ENCODE results near the gene PXDC1.
"Not testable (repeated sequence)": the region's sequence is repeated elsewhere in the genome, so short reads cannot be mapped to it uniquely, and the experiment has no call there.

Gene PXDC1

GRCh38 chr6:3762359-3762758 is 10.8 kb upstream of the PXDC1 start:
- DNase-seq (ENCODE audit: low spot score): no peak

GRCh38 chr6:3761989-3762270 is 10.4 kb upstream of the PXDC1 start:
- DNase-seq (ENCODE audit: low spot score): no peak

- DNase-seq (ENCODE audit: low spot score): no peak
Observed at GRCh38 chr6:3759646-3760232, 8.2 kb upstream of the PXDC1 start.

DNA sequence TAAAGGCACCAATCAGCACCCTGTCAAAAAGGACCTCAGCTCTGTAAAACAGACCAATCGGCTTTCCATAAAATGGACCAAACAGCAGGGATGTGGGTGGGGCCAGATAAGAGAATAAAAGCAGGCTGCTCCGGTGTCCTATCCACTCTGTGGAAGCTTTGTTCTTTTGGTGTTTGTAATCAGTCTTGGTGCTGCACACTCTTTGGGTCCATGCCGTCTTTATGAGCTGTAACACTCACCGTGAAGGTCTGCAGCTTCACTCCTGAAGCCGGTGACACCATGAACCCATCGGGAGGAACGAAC is 7.3 kb upstream of the PXDC1 start:
- DNase-seq (ENCODE audit: low spot score): no peak

DNA sequence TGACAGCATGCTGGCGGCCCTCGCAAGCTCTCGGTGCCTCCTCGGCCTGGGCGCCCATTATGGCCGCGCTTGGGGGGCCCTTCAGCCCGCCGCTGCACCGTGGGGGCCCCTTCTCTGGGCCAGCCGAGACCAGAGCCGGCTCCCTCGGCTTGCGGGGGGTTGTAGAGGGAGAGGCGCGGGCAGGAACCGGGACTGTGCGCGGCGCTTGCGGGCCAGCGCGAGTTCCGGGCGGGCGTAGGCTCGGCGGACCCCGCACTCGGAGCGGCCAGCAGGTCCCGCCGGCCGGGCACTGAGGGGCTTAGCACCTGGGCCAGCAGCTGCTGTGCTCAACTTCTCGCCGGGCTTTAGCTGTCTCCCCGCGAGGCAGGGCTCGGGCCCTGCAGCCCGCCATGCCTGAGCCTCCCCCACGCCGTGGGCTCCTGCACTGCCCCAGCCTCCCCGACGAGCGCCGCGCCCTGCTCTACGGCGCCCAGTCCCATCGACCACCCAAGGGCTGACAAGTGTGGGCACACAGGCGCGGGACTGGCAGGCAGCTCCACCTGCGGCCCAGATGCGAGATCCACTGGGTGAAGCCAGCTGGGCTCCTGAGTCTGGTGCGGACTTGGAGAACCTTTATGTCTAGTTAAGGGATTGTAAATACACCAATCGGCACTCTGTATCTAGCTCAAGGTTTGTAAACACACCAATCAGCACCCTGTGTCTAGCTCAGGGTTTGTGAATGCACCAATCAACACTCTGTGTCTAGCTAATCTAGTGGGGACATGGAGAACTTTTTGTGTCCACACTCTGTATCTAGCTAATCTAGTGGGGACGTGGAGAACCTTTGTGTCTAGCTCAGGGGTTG is 6.7 kb upstream of the PXDC1 start:
- not testable (repeated sequence) for DNase-seq (ENCODE audit: low spot score)

DNA sequence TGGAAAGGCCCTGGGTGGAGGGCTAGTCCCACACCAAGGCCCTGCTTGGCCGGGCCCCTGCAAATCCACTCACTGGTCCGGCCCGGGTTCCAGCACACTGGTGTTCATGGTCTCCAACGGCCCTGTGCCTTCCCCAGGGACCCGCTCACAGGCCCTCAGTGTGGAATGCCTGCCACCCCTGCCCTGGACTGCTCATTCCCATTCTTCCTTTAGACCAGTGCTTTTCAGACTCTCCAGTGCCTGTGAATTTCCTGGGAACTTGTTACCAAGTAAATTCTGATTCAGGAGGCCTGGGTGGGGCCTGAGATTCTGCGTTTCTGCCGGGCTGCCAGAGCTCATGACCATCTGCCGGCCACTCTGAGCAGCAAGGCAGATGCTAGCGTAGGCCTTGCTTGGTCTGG is 5.7 kb upstream of the PXDC1 start:
- DNase-seq (ENCODE audit: low spot score): no peak

GRCh38 chr6:3756546-3756945 is 5.0 kb upstream of the PXDC1 start:
- no peak for DNase-seq (ENCODE audit: low spot score)

DNA sequence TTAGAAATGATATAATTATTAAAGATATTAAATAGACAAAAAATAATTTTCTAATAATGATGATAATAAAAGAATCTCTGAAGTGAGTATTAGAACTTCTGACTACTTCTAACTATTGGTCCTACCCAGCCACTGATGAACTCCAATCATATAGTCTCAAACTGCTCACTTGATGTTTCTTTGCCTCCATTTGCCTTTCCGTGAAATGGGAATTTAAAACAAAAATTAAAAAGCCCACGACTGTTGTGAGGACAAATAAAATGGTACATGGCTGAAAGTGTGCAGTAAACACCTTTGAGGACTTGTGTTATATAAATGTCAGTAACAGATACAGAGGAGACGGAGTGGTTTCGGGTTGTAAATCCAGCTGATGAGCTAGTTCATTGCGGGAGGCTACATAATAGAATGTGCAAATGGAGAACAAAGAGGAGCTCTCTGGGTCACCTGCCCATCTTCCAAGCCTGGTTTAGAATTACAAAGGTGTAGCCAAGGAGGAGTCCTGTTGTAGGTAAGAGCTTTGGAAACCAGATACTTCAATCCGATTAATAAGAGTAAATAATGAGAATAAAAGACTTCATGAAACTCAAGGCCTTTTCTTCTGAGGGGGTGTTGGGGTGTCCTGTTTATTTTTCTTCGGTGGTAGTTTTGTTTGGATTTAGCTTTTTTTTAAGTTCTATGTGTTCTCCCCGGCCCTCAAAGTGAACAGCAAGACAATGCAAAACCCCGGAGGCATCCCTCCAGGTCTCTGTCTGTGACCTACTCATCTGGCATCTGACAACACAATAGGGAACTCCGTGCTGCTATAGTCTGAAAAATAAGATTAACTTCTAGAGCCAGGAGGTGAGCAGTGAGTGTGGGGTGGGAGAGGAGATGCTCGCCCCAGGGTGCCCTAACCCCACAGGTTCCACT is 4.4 kb upstream of the PXDC1 start:
- DNase-seq (ENCODE audit: low spot score): no peak

GRCh38 chr6:3754776-3755175 is 3.3 kb upstream of the PXDC1 start:
- DNase-seq (ENCODE audit: low spot score): no peak

GRCh38 chr6:3754032-3754725 is 2.7 kb upstream of the PXDC1 start:
- not testable (repeated sequence) for DNase-seq (ENCODE audit: low spot score)

DNA sequence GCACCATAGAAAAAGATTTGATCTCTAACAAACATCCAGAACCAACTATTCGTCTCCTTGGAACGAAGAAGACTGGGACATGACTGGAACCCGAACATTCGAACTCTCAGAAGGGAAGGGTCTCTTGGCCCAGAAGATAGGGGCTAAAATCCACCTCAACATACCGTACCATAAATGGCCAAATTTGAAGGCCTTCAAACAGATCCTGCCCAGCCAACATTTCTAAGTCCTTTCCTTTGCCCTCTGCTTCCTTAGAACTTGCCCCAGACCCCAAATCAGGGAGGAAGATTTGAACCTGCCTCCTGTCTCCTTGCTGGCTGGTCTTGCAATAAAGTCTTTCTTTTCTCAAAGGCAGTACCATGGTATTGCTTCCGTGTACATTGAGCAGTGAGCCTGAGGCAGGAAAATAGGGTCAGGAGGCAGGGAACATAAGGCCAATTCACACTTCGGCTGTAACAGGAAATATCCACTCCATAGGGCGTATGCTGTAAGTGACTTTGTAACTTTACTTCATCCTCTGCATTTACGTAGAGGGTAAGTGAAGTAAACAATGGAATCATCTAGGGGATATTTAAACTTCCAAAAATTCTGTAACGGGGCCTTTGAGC is 1.8 kb upstream of the PXDC1 start:
- DNase-seq (ENCODE audit: low spot score): no peak

GRCh38 chr6:3752531-3753227 is 1.2 kb upstream of the PXDC1 start:
- DNase-seq (ENCODE audit: low spot score): no peak

DNA sequence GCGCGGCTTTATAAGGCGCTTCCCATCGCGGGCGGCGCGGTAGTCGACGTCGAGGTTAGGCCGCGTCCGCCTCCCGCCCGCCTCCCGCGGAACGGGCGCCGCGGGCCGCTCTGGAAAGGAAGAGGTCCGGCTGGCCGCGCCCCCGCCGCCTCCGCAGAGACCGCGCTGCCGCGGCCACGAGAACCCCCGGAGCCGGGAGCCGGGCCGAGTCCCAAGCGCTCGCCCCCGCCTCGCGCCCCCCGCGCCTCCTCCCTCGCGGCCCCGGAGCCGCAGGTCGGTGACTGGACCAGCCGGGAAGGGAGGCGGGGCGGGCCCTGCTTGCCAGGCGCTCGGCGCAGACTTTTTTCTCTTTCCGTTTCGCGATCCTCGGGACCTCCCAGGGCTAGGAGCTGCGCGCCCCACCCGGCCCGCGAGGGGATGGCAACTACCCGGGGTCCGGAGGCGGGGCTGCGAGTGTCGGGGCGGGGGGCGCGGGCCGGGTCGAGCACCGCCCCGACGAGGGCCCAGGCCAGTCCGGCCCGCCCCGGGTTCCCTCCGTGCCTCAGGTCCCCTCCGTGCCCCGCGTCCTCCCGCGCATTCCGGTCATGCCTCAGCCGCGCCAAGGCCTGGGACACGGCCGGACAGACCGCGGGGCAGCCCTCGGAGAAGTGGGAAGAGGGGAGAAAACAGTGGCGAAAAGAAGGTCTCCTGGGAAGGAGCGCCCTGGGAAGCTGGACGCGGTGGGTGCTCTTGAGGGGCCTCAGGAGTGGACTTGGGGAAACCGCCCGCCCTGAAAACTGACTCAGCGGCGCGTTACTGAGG is 417 bp upstream of the PXDC1 start:
- peak; percentile 69 for DNase-seq (ENCODE audit: low spot score)

- peak; percentile 43 for DNase-seq (ENCODE audit: low spot score)
Observed at GRCh38 chr6:3750317-3751076, 1.0 kb downstream of the PXDC1 start.

GRCh38 chr6:3749977-3750316 is 1.6 kb downstream of the PXDC1 start:
- no peak for DNase-seq (ENCODE audit: low spot score)

DNA sequence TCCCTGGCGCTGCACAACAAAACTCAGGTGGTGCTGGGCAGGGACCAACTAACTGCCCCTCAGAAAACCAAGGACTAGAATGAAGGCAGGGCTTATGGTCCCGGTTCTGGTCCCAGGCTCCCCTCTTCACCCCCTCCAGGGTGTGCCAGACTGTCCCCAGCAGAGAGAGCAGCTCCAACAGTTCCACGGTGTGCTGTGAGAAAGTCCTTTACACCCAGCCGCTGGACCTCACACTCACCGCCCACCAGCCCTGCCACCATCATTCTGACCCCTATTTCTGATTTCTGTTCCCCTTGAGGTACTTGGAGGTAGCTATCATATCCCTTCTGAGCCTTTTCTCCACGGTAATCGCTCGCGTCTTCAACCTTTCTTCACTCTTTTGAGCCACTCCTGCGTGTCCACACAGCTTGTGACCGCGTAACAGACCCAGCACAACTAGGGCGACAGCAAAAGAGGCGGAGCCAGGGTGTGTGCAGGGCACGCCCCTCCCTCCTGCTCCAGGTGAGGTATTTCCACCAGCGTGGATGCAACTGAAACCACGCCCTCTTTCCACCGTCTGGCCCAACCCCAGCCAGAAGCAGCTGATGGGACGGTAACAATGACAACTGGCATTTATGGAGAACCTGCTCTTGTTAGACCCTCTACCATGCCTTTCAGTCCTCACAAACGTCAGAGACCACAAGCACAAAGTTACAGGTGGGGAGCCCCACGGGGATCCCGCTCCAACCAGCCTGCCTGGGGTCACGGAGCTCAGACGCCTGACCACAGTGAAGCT is 2.3 kb downstream of the PXDC1 start:
- peak; percentile 42 for DNase-seq (ENCODE audit: low spot score)

DNA sequence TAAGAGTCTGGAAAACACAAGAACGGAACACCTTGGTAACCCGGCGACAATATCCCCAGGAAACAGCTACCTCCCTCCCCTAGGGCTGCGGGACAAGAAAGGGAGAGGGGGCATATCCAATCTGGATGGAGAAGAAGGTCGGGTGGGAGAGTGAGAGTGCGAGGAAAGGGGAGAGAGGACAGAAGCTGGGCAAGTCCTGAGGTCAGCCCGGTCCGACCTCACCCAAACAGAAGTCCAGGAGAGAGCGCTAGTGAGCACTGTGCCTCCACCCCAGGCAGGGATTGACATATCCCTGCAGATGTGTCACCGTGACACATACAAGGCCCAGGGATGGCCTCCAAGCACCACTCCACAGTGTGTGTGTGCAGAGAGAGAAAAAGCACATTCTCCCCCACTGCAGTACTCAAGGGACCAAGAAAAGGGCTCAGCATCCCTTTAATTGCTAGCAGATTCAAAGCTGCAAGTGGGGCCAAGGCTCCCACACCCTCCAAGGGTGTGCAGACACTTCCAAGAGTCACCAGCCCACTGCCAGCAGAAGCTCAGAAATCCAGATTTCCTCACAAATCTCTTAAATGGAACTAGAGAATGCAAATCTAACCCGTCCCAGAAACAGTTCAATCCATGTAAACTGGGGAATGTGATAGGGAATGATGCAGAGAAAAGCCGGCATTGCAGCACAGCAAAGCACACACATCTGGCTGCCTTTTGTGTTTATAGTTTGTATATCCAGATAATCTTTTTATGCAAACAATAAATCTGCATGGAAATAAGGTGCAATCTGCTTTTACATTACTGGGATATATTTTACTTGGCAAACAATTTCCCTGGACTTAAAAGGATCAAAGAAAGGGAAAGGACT is 3.1 kb downstream of the PXDC1 start:
- peak; percentile 43 for DNase-seq (ENCODE audit: low spot score)

GRCh38 chr6:3747100-3747737 is 4.3 kb downstream of the PXDC1 start:
- DNase-seq (ENCODE audit: low spot score): no peak
